ENCODE data around the gene KRTAP4-9.
"Not testable (repeated sequence)": the region's sequence is repeated elsewhere in the genome, so short reads cannot be mapped to it uniquely, and the experiment has no call there.

KRTAP4-9 gene

DNA sequence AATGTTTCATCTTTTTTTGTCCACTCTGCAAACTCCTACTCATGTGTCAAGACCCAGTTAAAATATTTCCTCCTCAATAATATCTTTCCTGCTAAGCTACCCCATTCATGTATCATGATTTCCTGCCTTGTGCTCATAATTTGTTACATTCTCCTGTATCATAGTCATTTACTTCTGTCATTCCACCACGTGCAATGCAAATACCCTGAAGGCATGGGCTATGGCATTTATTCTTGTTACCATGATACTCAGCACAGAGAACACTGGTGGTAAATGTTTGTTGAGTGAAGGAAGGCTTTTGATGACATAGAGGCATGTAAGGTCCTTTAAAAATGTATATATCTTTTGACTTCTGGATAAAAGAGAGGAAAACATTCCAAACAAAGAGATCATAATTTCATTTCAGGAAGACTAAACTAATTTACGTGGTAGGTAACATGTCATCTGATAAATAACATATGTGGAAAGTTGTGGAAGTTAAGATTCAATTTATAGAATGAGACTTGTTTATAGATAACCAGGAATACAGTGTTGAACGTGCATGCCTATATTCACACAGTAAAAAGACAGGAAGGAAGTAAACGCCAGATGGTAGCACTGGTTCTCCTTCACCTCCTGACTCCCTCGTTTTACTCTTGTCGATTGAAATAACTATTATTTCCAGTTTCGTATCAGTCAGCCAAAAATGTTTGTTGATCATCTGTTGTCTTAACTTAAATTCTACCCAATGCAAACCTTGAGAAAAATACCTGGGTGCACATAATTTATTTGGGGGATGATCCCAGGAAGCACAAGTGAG is 5.3 kb upstream of the KRTAP4-9 start:
- not testable (repeated sequence) for H3K4me1 ChIP-seq (ENCODE audit: control insufficient read depth, insufficient read depth, low read length); H3K9me3 ChIP-seq (ENCODE audit: control insufficient read depth, insufficient read depth, low read length)

DNA sequence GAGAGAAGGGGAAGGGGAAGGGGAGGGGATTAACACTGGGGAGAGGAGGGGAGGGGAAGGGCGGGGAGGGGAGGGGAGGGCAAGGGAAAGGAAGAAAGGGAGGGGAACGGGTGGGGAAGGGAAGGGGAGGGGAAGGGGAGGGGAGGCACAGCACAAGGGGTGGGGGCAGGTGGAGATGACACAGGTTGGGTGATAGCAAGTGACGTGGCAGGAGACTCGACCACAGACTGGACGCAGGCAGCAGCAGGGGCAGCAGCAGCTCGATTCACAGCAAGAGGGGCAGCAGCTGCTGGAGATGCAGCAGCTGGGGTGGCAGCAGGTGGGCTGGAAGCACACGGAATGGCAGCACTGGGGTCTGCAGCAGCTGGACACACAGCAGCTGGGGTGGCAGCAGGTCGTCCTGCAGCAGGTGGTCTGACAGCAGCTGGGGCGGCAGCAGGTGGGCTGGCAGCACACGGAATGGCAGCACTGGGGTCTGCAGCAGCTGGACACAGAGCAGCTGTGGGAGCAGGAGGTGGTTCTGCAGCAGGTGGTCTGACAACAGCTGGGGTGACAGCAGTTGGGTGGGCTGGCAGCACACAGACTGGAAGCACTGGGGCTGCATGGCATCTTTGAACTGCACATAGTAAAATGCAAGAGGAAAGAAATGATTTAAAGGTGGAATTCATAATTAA is 3.5 kb upstream of the KRTAP4-9 start, which contains the start of gene KRTAP4-16:
TSS of gene KRTAP4-16 (minus strand) at position 624 of the 674 bp plus-strand sequence. CDS start at position 624, 0 bp downstream.
- Histone ChIP-seq H3K27me3 (ENCODE audit: control insufficient read depth, insufficient read depth, low read length) (no peaks in the 10 kb centered on the region), H3K4me1 (ENCODE audit: control insufficient read depth, insufficient read depth, low read length) (no peaks in the 10 kb centered on the region), H3K4me3 (ENCODE audit: low read depth, low read length) (no peak within 1 kb of the TSS), H3K9me3 (ENCODE audit: control insufficient read depth, insufficient read depth, low read length) (no peaks in the 10 kb centered on the region), H3K9ac (ENCODE audit: low read depth, low read length) (no peak within 1 kb of the TSS), H3K36me3 (ENCODE audit: control insufficient read depth, insufficient read depth, low read length) (no peaks in the 10 kb centered on the region)

More for the DNA sequence above, 5.3 kb upstream of the KRTAP4-9 start:
- H3K36me3 ChIP-seq (ENCODE audit: control insufficient read depth, insufficient read depth, low read length); H3K4me3 ChIP-seq (ENCODE audit: low read depth, low read length); H3K9ac ChIP-seq (ENCODE audit: low read depth, low read length); H3K27me3 ChIP-seq (ENCODE audit: control insufficient read depth, insufficient read depth, low read length): not testable (repeated sequence)

DNA sequence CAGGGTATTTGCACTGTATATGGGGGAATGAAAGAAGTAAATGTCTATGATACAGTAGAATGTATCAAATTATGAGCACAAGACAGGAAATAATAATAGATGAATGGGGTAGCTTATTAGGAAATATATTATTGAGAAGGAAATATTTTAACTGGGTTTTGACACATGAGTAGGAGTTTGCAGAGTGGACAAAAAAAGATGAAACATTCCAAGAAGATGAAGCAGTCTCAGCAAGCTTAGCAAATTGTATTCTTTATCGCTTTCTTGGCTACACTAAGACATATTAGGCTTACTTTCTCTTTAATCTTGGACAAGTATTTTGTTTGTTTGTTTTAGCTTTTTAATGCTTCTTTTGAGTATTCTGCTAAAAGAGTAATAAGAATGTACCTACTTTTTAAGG is 1.3 kb upstream of the KRTAP4-9 start:
- Histone ChIP-seq H3K27me3 (ENCODE audit: control insufficient read depth, insufficient read depth, low read length) (no peaks in the 10 kb centered on the region), H3K9ac (ENCODE audit: low read depth, low read length) (no peak overlapping the region), H3K4me1 (ENCODE audit: control insufficient read depth, insufficient read depth, low read length) (peaks cover 12% of the 10 kb centered on the region), H3K4me3 (ENCODE audit: low read depth, low read length) (no peak overlapping the region), H3K36me3 (ENCODE audit: control insufficient read depth, insufficient read depth, low read length) (no peaks in the 10 kb centered on the region), H3K9me3 (ENCODE audit: control insufficient read depth, insufficient read depth, low read length) (no peaks in the 10 kb centered on the region)

DNA sequence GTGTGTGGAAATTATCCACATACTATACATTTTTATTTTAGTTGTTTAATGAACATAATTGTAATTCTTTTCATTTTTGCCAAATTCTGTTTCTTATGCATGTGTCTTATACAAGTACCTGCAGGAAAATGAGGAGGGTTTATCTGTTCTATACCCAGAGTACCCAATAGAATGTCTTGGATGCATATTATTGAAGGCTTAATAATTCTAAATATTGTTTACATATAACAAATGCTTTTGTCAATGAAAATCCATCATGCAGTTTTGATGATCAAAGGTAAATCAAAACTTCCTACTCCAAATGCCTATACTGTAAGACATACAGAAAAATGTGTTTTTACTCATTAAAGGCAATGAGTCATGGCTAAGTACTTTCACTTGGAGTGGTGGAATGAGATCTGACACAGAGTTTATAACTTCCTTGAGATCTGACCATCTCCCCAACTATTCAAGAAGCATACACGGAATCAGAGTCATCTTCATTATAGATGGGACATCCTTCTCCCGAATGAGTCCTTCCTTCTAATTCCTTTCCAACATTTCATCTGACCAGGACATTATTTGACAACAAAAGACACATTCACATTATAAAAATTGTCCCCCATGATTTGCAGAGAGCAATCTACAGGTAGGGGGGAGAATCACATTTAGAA is 677 bp upstream of the KRTAP4-9 start:
- H3K9ac ChIP-seq (ENCODE audit: low read depth, low read length); H3K9me3 ChIP-seq (ENCODE audit: control insufficient read depth, insufficient read depth, low read length); H3K36me3 ChIP-seq (ENCODE audit: control insufficient read depth, insufficient read depth, low read length); H3K4me3 ChIP-seq (ENCODE audit: low read depth, low read length); H3K27me3 ChIP-seq (ENCODE audit: control insufficient read depth, insufficient read depth, low read length): not testable (repeated sequence)
- H3K4me1 ChIP-seq (ENCODE audit: control insufficient read depth, insufficient read depth, low read length), result peaks cover 12% of the 10 kb centered on the region

DNA sequence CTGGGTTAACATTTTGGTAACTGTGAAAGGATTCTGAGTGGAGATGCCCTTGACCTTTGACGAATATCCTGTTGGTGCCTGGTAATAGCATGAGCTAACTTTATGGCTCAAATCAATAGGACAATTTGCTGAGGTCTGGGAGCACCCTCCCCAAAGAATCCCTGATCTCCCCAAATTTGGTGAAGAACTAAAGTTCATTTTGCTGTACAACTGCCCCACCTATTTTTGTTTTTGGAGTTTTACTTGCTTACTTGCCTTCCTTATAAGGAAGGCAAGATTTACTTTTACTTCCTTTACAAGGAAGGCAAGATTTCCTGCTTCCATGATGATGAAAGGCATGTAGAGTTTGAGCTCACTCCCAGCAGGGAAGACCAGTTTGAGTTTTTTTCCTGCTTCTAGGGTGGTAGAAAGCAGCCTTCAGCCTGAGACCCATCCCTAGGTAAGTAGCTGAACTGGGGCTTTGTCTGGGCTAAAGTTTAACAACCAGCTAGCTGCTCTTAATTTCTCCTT is 2.8 kb downstream of the KRTAP4-9 start:
- H3K27me3 ChIP-seq (ENCODE audit: control insufficient read depth, insufficient read depth, low read length), result no peaks in the 10 kb centered on the region
- no peak overlapping the region for H3K9ac ChIP-seq (ENCODE audit: low read depth, low read length)
- H3K9me3 ChIP-seq (ENCODE audit: control insufficient read depth, insufficient read depth, low read length), result peaks cover 9% of the 10 kb centered on the region
- H3K4me3 ChIP-seq (ENCODE audit: low read depth, low read length), result no peak overlapping the region
- no peaks in the 10 kb centered on the region for H3K36me3 ChIP-seq (ENCODE audit: control insufficient read depth, insufficient read depth, low read length)
- H3K4me1 ChIP-seq (ENCODE audit: control insufficient read depth, insufficient read depth, low read length), result peaks cover 12% of the 10 kb centered on the region

DNA sequence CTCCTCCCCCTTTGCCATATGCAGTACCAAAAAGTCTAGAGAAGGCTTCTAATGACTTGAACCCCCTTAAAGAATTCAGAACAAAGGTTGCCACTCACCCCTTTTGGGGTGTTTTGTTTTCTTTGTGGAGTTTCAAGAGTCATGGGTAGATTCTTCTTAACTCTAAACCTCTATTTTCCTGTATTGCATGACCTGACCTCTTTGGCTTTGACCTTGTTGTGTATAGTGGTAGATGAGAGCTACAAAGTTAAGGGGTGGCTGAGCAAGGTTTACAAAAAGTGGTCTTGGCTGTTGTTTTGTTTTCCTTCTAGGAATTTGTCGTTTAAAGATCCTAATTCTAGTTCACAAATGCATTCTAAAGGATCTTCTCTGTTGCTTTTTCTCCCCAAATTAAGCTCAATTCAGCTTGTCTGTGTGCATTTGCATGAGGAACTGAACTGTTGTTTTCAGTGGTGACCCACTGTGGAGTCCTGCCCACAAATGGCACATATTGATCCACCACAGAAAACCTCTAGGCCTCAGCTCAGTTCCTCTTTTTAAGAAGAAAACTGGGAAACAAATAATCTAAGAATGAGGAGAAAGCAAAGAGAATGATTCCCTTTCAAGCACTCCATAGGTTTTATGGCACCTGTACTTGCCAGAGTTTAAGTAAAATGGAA is 3.7 kb downstream of the KRTAP4-9 start:
- not testable (repeated sequence) for H3K27me3 ChIP-seq (ENCODE audit: control insufficient read depth, insufficient read depth, low read length); H3K36me3 ChIP-seq (ENCODE audit: control insufficient read depth, insufficient read depth, low read length); H3K4me3 ChIP-seq (ENCODE audit: low read depth, low read length); H3K9ac ChIP-seq (ENCODE audit: low read depth, low read length); H3K9me3 ChIP-seq (ENCODE audit: control insufficient read depth, insufficient read depth, low read length)
- peaks cover 12% of the 10 kb centered on the region for H3K4me1 ChIP-seq (ENCODE audit: control insufficient read depth, insufficient read depth, low read length)

DNA sequence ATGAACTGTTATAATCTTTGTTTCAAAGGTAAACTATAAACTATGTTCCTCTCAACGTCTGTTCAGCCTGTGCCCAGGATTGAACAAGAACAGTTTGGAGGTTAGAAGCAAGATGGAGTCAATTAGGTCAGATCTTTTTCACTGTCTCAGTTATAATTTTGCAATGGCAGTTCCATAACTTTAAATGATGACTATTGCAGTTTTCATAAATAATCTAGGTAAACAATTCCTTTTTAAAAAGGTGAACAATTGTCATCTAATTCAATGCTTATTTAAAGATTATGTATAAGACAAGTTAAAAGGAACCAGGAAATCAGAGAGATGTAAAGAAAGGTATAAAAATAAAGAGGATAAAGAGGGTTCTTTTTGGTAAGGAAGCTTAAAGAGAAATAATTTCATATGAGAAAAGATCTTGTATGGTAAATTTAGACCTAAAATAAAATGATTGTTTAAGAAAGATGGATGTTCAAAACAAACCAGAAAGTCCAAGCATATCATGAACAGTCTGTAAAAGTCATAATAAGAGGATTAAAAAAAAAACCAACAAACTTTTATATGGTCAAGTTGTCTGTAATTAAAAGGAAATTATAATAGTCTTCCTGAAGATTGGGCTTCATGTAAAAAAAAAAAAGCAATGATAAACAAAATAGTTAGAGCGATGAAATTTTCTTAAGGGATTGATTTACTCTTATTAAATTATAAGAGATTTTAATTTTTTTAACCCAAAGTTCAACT is 6.1 kb downstream of the KRTAP4-9 start:
- Histone ChIP-seq H3K4me3 (ENCODE audit: low read depth, low read length) (no peak overlapping the region), H3K9me3 (ENCODE audit: control insufficient read depth, insufficient read depth, low read length) (peaks cover 9% of the 10 kb centered on the region), H3K36me3 (ENCODE audit: control insufficient read depth, insufficient read depth, low read length) (no peaks in the 10 kb centered on the region), H3K27me3 (ENCODE audit: control insufficient read depth, insufficient read depth, low read length) (no peaks in the 10 kb centered on the region), H3K9ac (ENCODE audit: low read depth, low read length) (no peak overlapping the region), H3K4me1 (ENCODE audit: control insufficient read depth, insufficient read depth, low read length) (peaks cover 12% of the 10 kb centered on the region)

DNA sequence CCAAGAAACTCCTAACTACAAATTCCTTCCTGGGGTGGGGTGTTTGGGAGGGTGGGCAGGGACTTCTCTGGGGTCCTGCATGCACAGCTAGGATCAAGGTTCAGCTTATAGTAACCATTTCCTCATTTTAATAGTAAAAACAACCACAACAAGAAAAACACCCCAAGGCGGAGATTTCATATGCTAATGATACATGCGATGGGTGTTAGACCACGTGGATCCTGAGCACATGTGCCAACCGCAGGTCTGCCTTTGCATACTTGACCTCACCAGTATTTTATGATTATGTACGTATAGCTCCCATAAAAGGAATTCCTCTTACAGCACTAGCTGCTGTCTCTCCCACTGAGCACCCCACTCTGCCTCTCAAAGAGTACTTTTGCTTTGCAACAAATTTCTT is 11.1 kb downstream of the KRTAP4-9 start:
- Histone ChIP-seq H3K36me3 (ENCODE audit: control insufficient read depth, insufficient read depth, low read length) (no peaks in the 10 kb centered on the region), H3K9me3 (ENCODE audit: control insufficient read depth, insufficient read depth, low read length) (peaks cover 6% of the 10 kb centered on the region), H3K4me1 (ENCODE audit: control insufficient read depth, insufficient read depth, low read length) (no peaks in the 10 kb centered on the region), H3K27me3 (ENCODE audit: control insufficient read depth, insufficient read depth, low read length) (no peaks in the 10 kb centered on the region), H3K4me3 (ENCODE audit: low read depth, low read length) (no peak overlapping the region), H3K9ac (ENCODE audit: low read depth, low read length) (no peak overlapping the region)

DNA sequence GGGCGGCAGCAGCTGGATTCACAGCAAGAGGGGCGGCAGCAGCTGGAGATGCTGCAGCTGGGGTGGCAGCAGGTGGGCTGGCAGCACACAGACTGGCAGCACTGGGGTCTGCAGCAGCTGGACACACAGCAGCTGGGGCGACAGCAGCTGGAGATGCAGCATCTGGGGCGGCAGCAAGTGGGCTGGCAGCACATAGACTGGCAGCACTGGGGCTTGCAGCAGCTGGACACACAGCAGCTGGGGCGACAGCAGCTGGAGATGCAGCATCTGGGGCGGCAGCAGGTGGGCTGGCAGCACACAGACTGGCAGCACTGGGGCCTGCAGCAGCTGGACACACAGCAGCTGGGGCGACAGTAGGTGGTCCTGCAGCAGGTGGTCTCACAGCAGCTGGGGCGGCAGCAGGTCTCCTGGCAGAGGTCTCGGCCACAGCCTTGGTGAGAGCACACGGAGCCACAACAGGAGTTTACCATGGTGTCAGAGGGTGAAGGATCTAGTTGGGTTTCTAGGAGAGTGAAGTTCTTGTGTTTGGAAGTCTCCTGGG is 12.7 kb downstream of the KRTAP4-9 start, which contains the start of gene KRTAP4-11:
TSS of gene KRTAP4-11 (minus strand) at position 528 of the 541 bp plus-strand sequence. CDS start at position 470, 58 bp downstream.
- H3K4me1 ChIP-seq (ENCODE audit: control insufficient read depth, insufficient read depth, low read length); H3K9ac ChIP-seq (ENCODE audit: low read depth, low read length); H3K4me3 ChIP-seq (ENCODE audit: low read depth, low read length); H3K9me3 ChIP-seq (ENCODE audit: control insufficient read depth, insufficient read depth, low read length); H3K36me3 ChIP-seq (ENCODE audit: control insufficient read depth, insufficient read depth, low read length); H3K27me3 ChIP-seq (ENCODE audit: control insufficient read depth, insufficient read depth, low read length): not testable (repeated sequence)

DNA sequence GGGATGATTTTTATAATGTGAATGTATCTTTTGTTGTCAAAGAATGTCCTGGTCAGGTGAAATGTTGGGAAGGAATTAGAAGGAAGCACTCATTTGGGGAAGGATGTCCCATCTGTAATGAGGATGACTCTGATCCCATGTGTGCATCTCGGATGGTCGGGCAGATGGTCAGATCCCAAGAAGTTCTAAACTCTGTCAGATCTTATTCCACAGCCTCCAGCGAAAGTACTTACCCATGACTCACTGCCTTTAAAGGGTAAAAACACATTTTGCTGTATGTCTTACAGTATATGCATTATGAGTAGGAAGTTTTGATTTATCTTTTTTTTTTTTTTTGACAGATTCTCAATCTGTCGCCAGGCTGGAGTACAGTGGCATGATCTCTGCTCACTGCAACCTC is 13.5 kb downstream of the KRTAP4-9 start:
- H3K9ac ChIP-seq (ENCODE audit: low read depth, low read length), result no peak overlapping the region
- H3K4me3 ChIP-seq (ENCODE audit: low read depth, low read length), result no peak overlapping the region
- H3K27me3 ChIP-seq (ENCODE audit: control insufficient read depth, insufficient read depth, low read length), result no peaks in the 10 kb centered on the region
- no peaks in the 10 kb centered on the region for H3K9me3 ChIP-seq (ENCODE audit: control insufficient read depth, insufficient read depth, low read length)
- no peaks in the 10 kb centered on the region for H3K4me1 ChIP-seq (ENCODE audit: control insufficient read depth, insufficient read depth, low read length)
- H3K36me3 ChIP-seq (ENCODE audit: control insufficient read depth, insufficient read depth, low read length), result no peaks in the 10 kb centered on the region

Measured in iPS-15b (cell line).